ENCODE measurements around the gene MED15.
A peak's percentile ranks its signal among the peaks of the same experiment; 100 is the strongest.
"Not testable (repeated sequence)": the region's sequence is repeated elsewhere in the genome, so short reads cannot be mapped to it uniquely, and the experiment has no call there.

MED15 gene, protein sequence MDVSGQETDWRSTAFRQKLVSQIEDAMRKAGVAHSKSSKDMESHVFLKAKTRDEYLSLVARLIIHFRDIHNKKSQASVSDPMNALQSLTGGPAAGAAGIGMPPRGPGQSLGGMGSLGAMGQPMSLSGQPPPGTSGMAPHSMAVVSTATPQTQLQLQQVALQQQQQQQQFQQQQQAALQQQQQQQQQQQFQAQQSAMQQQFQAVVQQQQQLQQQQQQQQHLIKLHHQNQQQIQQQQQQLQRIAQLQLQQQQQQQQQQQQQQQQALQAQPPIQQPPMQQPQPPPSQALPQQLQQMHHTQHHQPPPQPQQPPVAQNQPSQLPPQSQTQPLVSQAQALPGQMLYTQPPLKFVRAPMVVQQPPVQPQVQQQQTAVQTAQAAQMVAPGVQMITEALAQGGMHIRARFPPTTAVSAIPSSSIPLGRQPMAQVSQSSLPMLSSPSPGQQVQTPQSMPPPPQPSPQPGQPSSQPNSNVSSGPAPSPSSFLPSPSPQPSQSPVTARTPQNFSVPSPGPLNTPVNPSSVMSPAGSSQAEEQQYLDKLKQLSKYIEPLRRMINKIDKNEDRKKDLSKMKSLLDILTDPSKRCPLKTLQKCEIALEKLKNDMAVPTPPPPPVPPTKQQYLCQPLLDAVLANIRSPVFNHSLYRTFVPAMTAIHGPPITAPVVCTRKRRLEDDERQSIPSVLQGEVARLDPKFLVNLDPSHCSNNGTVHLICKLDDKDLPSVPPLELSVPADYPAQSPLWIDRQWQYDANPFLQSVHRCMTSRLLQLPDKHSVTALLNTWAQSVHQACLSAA

DNA sequence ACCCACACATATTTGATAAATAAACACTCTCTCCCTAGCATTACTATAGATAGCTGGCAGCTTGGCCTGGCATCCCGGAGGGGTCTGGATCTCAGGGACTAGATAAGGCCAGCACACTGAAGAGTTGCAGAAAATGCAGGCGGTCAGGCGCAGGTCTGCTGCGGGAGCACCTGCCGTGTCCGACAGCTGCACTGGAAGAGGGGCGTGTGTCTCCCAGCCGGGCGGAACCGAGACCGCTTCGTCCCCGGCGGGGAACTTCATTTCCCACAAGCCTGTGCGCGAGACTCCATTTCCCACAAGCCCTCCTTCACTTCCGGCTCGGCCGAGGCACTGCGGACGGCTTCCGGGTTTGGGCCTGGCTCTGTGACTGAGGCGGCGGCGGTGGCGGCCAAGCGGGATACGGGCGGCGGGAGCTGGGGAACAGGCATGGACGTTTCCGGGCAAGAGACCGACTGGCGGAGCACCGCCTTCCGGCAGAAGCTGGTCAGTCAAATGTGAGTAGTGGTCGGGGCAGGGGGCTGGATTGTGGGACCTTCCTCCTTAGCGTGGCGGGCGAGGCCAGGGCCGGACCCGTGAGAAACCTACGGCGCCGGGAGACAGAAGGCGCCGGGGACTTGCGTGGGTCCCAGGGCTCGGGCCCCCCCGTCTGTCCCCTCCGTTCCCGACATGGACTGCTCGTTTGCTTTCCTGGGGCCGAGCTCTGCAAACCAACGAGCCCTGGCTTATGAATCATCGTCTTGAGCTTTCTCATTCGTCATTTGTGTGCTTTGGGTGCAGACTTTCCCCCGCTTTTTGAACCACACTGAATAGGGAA is at the start of gene MED15:
MED15 (plus strand) TSS at position 358 of the 814 bp plus-strand sequence; CDS start at position 427, 69 bp downstream.
- DNase-seq: peak; percentile 93

DNA sequence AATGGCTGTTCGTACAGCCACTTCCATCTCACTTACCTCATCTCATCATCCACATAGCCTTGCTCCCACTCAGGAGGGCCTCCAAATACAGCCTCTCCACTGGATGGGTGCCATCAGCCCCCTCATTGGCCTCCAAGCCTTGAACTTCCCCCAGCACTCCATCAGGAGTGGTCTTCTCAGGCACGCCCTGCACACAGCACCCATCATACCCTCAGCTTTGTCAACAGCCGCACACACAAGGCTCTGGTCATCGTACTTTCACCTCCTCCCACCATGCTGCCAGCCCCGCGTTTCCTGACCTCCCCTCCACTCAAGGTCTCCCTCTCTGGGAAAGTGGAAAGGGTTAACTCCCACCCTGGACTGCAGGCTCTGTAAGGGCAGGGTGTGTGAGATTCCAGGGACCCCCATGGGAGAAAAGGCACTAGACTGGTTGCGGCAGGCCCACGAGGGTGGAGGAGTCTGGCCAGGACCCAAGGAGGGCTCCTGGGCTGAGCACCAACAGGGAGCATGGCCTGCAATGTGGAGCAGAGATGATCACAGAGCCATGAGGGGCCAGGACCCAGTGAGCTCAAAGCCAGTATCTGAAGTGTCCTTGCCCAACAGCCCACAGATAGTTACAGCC is 48.8 kb upstream of the MED15 start:
- no peak for DNase-seq

DNA sequence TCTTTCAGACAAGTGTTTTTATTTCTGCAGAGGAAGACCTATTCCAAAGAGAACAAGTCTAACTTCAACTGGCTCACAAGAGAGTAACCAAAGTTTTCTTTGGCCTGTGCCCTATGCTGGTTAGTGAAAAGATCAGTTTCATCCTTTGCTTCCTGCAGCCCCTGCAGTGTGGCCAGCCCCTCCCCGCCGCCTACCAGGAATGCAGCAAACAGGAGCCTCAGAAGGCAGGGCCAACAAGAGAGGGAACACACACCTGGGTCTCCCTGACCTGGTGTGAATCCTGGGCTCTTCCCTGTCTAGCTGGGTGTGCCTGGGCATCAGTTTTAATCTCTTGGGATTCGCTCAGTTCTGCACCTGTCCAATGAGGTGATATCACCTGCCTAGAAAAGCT is 48.3 kb upstream of the MED15 start:
- no peak for DNase-seq

DNA sequence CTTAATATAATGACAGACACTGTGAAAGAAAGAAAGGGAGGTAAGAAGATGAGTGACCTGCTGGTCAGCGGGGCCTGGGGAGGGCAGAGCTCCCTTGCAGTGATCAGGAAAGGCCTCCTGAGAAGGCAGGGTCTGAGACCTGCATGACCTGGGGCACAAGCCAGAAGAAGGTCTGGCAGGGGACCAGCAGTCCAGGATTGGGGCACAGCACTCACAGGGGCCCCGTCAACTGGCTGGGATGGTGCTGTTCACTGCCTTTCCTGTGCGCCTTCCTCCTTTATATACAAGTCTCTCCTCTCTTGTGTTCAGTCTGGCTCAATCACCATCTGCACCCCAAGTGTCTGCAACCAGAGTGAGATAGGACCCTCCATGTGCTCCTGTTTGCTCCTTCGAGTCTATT is 47.5 kb upstream of the MED15 start:
- DNase-seq: no peak

DNA sequence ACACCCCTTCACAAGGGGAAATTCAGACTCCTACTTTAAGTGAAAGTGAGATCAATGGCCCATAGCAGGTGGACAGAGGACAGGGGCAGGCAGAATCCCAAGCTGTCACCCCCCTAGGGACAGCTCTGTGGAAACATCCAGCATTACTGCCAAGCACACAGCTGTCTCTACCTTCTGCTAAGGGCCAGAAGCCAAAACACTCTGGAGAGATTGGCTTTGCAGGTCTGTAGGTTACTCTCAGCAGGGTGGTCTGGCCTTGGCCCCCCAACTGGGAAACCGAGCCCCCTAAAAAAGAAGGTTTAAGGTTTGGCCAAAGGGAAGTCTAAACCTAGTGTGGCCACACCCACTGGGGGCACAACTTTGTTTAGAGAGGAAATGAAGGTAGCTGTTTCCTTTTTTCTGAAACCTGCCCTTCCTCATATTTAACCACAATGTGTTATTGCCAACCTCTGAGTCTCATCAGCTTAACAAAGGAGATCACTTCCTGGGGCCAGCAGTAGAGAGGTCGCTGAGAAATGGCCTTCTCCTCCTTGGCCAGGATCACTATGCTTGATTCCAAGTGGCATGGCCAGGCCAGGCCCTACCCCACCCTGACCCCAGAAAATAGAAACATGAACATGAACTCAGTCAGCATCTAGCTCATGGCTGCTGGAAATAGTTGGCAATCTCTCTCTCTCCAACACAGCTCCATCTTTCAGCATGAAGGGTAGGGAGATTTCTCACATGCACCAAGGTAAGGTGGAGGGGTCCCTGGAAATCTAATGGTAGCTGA is 43.9 kb upstream of the MED15 start:
- DNase-seq: no peak

DNA sequence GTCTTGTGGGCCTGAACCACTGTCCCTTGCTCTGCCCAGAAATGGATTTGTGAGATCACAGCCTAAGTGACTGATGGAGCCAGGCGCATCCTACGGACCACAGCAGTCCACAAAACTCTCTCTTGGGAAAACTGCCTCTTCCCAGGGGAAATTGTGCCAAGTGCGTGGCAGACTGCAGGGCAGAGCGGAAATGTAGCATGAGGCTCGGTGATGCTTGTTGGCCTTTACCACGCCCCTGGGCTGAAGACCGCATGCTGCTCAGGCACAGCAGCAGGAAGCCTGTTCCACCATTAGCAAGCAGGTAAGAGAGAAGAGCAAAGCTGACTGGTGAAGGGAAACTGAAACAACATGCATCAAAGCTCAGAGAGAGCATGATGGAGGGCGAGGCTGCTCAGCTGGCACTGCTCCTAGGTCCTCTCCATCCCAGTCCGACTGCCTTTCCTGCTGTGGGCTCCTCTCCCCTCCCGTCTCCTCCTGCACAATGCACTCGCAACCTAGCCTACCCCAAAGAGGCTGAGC is 43.3 kb upstream of the MED15 start:
- no peak for DNase-seq

DNA sequence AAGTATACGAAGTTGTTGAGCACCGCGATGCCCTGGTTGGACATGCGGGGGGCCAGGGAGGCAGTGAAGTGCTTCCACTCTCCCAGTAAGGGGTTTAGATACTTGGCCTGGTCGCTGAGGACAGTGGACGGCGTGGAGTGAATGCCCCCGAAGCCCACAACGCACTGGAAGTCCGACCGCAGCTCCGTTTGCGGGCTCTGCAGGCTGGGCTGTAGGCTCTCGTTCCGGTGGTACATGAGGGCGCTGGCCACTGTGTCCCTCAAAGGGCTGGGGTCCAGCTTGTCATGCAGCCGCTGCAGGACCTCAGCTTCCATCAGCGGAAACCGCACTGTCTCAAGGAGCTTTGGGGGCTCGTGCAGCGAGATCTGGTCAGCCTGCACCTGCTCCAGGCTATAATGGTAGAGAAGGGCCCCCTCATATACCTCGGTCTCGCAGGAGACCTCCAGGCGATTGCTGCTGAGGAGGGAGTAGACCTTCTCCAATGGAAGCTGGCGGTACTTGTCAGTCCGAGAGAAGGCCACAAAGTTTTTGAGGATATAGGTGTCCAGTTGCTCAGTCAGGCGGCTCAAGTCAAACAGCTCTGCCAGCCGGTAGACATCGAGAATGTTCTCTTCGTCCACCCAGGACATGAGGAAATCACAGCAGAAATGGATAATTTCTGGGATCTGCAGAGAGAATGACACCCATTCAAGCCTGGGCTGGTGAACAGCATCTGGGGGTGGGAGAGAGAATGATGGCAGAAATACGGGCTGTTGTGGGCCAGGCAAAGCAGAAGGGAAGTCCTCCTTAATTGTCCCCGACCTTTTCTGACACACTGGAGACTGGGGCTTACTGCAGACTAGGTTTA is 42.3 kb upstream of the MED15 start:
- DNase-seq: no peak

DNA sequence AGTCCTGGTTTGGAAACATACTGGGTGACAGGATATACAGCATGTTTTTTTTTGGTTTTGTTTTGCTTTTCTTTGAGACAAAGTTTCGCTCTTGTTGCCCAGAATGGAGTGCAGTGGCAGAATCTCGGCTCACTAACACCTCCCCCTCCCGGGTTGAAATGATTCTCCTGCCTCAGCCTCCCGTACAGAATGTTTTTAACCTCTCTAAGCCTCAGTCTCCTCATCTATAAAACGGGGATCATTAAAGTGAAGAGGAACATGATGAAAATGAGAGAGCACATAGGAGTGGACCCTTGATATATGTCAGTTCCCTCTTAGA is 41.7 kb upstream of the MED15 start:
- DNase-seq: no peak

DNA sequence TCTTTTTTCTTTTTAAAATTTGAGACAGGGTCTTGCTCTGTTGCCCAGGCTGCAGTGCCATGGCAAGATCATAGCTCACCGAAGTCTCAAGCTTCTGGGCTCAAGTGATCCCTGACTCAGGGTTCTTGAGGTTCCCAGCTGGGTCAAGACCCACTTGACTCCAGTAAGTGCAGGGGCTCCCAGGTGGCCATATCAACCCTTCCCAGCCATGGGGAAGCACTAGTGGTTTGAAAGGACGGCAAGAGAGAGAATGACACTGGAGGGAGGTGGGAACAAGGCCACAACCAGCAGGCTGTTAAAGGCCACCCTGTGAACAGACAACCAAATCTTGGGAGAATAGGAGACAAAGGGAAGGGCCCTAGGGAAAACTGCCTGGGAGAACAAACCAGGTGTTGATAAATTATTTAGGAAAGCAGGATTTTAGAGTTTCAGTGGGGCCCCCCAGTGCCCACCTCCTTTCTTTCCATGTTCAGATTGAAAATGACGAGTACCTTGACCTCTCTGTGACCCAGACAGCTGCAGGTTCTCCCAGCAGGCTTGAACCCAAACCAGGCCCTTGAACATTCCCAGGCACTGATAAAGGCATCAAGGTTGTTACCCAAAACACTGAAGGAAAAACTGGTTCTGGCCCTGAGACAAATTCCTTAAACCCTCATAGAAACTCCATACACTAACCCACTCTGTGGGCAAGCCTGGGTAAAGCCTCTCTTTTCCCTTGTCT is 40.6 kb upstream of the MED15 start:
- no peak for DNase-seq

DNA sequence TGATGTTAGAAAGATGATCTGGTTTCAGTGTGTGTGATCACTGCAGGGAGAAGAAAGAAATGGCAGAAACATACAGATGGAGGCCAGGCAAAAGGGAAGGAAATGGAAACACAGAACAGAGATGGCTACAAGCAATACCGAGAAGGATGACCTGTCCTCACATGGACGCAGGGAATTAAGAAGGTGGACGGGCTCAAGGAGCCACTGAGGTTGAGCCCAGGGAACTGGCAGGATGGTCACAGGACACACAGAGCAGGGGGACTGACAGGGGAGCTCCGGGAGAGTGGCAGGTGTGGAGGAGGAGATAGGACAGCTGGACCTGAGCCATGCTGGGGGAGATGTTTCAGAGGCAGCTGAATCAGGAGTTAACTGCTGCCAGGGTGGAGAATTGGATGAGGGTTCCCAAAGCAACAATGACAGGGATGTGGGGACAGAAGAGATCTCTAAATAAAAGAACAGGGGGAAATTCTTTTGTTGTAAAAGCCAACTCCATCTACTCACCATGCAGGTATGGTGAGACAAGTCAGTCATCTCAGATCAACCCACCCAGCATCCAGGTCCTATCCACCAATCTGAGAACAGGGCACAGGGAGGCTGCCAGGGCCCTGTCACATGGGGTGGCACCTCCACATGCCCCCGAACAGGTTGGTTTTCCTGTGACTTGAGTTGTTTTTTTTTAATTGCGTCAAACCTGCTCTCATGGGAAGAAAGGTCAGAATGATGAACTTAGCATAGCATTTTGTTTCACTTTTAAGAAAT is 38.1 kb upstream of the MED15 start:
- no peak for DNase-seq

DNA sequence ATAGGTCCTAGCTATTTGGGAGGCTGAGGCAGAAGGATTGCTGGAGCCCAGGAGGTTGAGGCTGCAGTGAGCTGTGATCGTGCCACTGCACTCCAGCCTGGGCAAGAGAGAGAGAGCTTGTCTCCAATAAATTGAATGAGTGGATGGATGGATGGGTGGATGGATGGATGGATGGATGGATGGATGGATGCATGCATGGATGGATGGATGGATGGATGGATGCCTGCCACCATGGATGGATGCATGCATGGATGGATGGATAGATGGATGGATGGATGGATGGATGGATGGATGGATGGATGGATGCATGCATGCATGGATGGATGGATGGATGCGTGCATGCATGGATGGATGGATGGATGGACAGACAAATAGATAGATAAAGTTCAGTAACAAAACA is 36.9 kb upstream of the MED15 start:
- DNase-seq: not testable (repeated sequence)

DNA sequence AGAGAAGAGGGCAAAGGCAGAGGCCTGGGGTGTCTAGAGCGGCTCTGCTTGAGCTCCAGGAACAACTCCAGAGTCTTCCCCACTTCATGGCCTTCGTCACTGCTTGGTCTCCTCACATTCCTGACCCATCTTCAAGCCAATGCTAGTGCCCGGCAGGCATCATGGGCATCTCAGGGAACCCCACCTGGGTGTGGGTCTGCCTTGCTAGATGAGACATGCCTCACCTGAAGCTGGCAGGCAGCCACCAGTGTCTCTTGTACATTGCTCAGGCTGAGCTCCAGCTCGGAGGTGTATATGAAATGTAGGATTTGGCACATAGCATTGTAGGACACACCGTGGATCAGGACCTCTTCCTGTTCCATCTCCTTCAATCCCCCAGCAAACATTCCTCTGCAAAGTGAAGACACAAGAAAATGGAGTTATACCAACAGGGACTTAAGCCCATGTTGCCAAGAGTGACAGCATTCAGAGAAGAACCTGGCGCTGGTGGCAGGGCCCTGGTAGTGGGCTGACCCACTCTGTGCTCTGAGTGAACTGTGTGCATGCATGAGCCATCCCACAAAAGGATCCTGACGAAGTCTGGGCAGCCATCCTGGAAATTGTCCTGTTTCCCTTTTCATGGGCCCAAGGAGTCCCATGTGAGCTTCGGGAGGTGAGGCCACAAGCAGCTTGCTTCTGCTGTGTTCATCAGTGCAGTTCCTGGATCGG is 36.1 kb upstream of the MED15 start:
- DNase-seq: no peak

DNA sequence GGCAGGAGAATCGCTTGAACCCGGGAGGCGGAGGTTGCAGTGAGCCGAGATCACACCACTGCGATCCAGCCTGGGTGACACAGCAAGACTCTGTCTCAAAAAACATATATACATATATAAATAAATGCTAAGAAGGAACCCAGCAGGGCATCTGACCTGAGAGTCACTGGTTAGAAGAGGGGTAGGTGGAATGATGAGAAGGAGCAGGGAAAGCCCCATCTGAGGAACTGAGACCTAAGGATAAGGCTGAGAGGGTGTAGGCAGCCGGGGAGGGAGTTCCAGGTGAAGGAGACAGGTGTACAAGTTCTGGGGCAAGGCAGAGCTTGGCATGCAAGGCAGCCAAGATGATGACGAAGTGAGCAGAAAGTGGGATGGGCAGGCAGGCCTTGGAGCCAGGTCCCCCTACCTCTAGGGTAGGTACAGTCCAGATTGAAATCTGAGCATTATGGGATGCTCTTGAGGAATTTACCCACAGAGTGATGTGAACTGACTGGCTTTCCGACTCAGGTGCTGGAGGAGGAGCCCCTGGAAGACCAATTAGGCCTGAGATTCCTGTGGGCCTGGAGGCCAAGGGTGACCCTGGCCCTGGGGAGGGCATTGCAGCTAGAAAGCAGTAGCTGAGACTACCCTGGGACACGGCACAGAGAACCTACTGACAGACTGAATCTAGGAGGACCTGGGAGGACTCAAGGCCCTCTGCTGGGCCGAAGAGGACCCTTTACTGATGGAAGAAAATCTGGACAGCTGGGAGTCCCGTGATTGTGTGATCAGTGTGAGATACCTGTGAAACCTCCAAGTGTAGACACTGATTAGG is 34.6 kb upstream of the MED15 start:
- no peak for DNase-seq

DNA sequence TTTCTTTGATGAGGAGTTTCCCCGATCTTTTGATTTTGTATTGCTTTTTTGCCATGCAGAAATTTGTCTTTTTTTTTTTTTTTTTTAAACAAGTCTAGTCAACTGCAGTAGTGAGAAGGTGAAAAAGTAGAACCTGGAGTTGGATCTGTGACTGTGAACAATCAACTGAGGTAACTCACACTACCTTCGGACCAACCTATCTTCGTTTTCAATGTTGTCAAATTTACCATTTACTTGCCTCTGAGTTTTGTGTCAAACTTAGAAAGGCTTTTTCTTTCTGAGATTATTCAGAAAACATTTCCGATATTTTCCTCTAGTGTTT is 32.3 kb upstream of the MED15 start:
- no peak for DNase-seq

DNA sequence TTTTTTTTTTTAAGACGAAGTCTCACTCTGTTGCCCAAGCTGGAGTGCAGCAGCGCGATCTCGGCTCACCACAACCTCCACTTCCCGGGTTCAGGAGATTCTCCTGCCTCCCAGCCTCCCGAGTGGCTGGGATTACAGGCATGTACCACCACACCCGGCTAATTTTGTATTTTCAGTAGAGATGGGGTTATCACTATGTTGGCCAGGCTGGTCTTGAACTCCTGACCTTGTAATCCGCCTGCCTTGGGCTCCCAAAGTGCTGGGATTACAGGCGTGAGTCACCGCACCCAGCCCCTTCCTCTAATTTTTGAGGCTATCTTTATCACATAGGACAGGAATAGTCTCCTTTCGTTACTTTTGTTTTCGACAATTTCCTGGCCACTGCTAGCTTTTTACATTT is 31.8 kb upstream of the MED15 start:
- not testable (repeated sequence) for DNase-seq

DNA sequence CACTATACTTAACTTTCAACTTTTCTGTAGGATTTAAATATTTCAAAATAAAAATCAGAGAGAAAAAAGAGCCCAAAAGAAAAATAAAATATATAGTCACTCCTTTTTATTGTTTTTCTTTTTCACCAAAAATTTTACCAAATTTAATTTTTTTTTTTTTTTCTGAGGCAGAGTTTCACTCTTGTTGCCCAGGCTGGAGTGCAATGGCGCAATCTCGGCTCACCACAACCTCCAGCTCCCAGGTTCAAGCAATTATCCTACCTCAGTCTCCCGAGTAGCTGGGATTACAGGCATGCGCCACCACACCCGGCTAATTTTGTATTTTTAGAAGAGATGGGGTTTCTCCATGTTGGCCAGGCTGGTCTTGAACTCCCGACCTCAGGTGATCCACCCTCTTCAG is 29.4 kb upstream of the MED15 start:
- not testable (repeated sequence) for DNase-seq

DNA sequence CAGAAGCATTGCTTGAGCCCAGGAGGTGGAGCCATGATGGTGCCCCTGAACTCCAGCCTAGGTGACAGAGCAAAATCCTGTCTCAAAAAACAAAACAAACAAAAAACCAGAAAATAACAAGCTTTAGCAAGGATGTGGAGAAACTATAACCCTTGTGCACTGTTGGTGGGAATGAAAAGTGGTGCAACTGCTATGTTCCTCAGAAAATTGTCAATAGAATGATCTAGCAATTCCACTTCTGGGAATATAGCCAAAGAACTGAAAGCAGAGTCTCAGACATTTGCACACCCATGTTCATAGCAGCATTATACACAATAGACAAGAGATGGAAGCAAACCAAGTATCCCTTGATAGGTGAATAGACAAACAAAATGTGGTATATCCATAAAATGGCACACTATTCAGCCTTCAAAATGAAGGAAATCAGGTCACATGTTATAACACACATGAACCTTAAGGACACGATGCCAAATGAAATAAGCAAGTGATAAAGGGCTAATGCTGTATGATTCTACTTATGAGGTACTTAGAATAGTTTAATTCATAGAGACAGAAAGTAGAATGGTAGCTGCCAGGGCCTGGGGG is 27.7 kb upstream of the MED15 start:
- no peak for DNase-seq

DNA sequence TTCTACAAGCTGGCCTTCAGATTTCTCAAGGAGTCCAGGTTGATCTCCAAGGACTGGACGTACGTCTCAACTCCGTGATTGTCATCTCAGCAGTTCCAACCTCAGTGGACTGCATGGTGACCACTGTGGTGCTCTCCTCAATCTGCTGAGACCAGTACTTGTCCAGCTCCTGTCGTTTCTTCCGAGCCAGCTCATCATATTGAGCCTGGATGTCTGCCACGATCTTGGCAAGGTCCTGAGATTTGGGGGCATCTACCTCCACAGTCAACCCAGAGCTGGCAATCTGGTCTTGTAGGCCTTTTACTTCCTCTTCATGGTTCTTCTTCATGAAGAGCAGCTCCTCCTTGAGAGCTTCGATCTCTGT is 24.3 kb upstream of the MED15 start:
- DNase-seq: not testable (repeated sequence)

Data from hematopoietic multipotent progenitor cell treated with erythropoietin and hydrocortisone succinate and interleukin-3 and kit ligand, for 8 days (in vitro differentiated cells).